HEK293T (cell line): ENCODE measurements around the gene FCHO2.

Source experiments
- ARNT ChIP-seq: fragments of 450-650 bp; IDR thresholded peaks from 2 replicates; pipeline ENCODE4 v1.6.1; 2017; ENCODE audit warnings: mild to moderate bottlenecking
- BHLHE40 ChIP-seq: fragments of 450-650 bp; IDR thresholded peaks from 2 replicates; pipeline ENCODE4 v1.6.1; 2016; ENCODE audit warnings: mild to moderate bottlenecking, moderate library complexity, borderline replicate concordance
- CTBP1 ChIP-seq: fragments of 450-650 bp; IDR thresholded peaks from 2 replicates; pipeline ENCODE4 v1.6.1; 2016; ENCODE audit warnings: borderline replicate concordance
- ELF4 ChIP-seq: fragments of 450-650 bp; IDR thresholded peaks from 2 replicates; pipeline ENCODE4 v1.6.1; 2017; ENCODE audit warnings: antibody characterized with exemption
- FOXM1 ChIP-seq: fragments of 450-650 bp; IDR thresholded peaks from 2 replicates; pipeline ENCODE4 v1.6.1; 2017; ENCODE audit warnings: mild to moderate bottlenecking, borderline replicate concordance
- HDGF ChIP-seq: fragments of 450-650 bp; IDR thresholded peaks from 2 replicates; pipeline ENCODE4 v1.6.1; 2017; ENCODE audit warnings: antibody characterized with exemption, borderline replicate concordance
- L3MBTL2 ChIP-seq: fragments of 450-650 bp; conservative IDR thresholded peaks from 2 replicates; pipeline ENCODE4 v1.6.1; 2016; ENCODE audit warnings: mild to moderate bottlenecking
- NFRKB ChIP-seq: fragments of 450-650 bp; IDR thresholded peaks from 2 replicates; pipeline ENCODE4 v1.6.1; 2016; ENCODE audit warnings: mild to moderate bottlenecking, moderate library complexity
- PKNOX1 ChIP-seq: fragments of 450-650 bp; IDR thresholded peaks from 2 replicates; pipeline ENCODE4 v1.6.1; 2016
- SP1 ChIP-seq: fragments of 450-650 bp; IDR thresholded peaks from 2 replicates; pipeline ENCODE4 v1.6.1; 2017
- SUZ12 ChIP-seq: fragments of 450-650 bp; IDR thresholded peaks from 2 replicates; pipeline ENCODE4 v1.6.1; 2016; ENCODE audit warnings: mild to moderate bottlenecking
- TARDBP ChIP-seq: fragments of 450-650 bp; IDR thresholded peaks from 2 replicates; pipeline ENCODE4 v1.6.1; 2016
- ZNF384 ChIP-seq: fragments of 450-650 bp; IDR thresholded peaks from 2 replicates; pipeline ENCODE4 v1.6.1; 2016

DNA sequence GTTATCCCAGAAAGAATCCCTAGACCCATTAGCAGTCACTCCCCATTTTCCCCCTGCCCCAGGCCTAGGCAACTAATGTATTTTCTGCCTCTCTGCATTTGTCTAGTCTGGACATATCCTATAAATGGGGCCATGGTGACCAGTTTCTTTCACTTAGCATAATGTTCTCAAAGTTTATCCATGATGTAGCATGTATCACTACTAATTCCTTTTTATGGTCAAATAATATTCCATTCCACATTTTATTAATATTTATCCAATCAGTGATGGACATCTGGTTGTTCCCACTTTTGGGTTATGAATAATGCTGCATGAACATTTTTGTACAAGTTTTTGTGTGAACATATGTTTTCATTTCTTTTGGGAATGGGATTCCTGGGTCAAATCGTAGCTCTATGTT, 1.5 kb downstream of the FCHO2 start:
- TF ChIP-seq BHLHE40 (no peak), ELF4 (no peak), ZNF384 (no peak), ARNT (no peak), SUZ12 (no peak), CTBP1 (no peak), HDGF (no peak), SP1 (no peak), TARDBP (no peak), L3MBTL2 (no peak), PKNOX1 (no peak), FOXM1 (no peak), NFRKB (no peak)
